Naive thymus-derived CD4-positive, alpha-beta T cell (primary cell): ENCODE data around the gene OCA2. TPM values are rescaled to one million over a fixed set of nuclear protein-coding genes. Genes with fewer than 3 reads are reported as not detected.
A peak's percentile ranks its signal among the peaks of the same experiment; 100 is the strongest.

Source experiments
- ATAC-seq: fragments of 150-1000 bp; cut with Tn5 transposase; 2 replicates; pipeline ENCODE4 v1.10.0; 2021; ENCODE audit warnings: mild to moderate bottlenecking, moderate library complexity
- CTCF ChIA-PET: fragments of 350-600 bp; sonication (Branson Sonifier 250); formaldehyde crosslinking; loops from one replicate; lab custom pipeline; 2021; ENCODE audit warnings: antibody characterized with exemption; lab: Charles Lee
- POLR2A ChIA-PET: fragments of 350-600 bp; sonication (Branson Sonifier 250); formaldehyde crosslinking; loops from one replicate; lab custom pipeline; 2021; ENCODE audit warnings: antibody characterized with exemption, inconsistent platforms; lab: Charles Lee
- DNase-seq, 9 donors: peaks; one replicate each; pipeline versions ENCODE4 v3.0.0 to v3.0.0-alpha.2; 2020 to 2022; ENCODE audit warnings: mixed read lengths in 1 of 9
- H3K27ac ChIP-seq: one replicate; pipeline ENCODE4 v1.7.0; 2013; ENCODE audit warnings: mild to moderate bottlenecking, low read depth, low read length, moderate library complexity
- H3K27me3 ChIP-seq, 2 donors: one replicate each; pipeline ENCODE4 v1.7.0; 2013; ENCODE audit warnings: low read length in 2 of 2, mild to moderate bottlenecking in 2 of 2, moderate library complexity in 2 of 2; ENCODE audit not compliant: control insufficient read depth in 2 of 2, insufficient read depth in 2 of 2
- H3K36me3 ChIP-seq, 3 experiments: 1 replicate in 2 of 3; 2 replicates in 1 of 3; pipeline ENCODE4 v1.7.0; 2013; ENCODE audit warnings: low read length in 3 of 3, mild to moderate bottlenecking in 3 of 3, moderate library complexity in 1 of 3; ENCODE audit not compliant: insufficient read depth in 3 of 3, control insufficient read depth in 2 of 3
- H3K4me1 ChIP-seq, 2 donors: one replicate each; pipeline ENCODE4 v1.7.0; 2013; ENCODE audit warnings: low read length in 2 of 2, mild to moderate bottlenecking in 2 of 2, moderate library complexity in 1 of 2; ENCODE audit not compliant: control insufficient read depth in 2 of 2, insufficient read depth in 2 of 2
- H3K4me3 ChIP-seq: 2 replicates; pipeline ENCODE4 v1.7.0; 2013; ENCODE audit warnings: mild to moderate bottlenecking, low read length
- H3K9me3 ChIP-seq, 3 experiments: 1 replicate in 2 of 3; 2 replicates in 1 of 3; pipeline ENCODE4 v1.7.0; 2013; ENCODE audit warnings: low read length in 3 of 3; ENCODE audit not compliant: control insufficient read depth in 2 of 3
- H3K27ac Mint-ChIP-seq, 9 donors: one replicate each; pipeline ENCODE4 v1.8.0; 2020 to 2022; ENCODE audit warnings: mixed read lengths in 9 of 9, mild to moderate bottlenecking in 8 of 9, moderate library complexity in 5 of 9, inconsistent platforms in 2 of 9
- H3K27me3 Mint-ChIP-seq, 5 donors: one replicate each; pipeline ENCODE4 v1.8.0; 2021 to 2022; ENCODE audit warnings: mixed read lengths in 5 of 5, mild to moderate bottlenecking in 1 of 5
- H3K36me3 Mint-ChIP-seq, 5 donors: one replicate each; pipeline ENCODE4 v1.8.0; 2020 to 2022; ENCODE audit warnings: mixed read lengths in 5 of 5, mild to moderate bottlenecking in 3 of 5, inconsistent platforms in 1 of 5
- H3K4me1 Mint-ChIP-seq, 7 donors: one replicate each; pipeline ENCODE4 v1.8.0; 2020 to 2022; ENCODE audit warnings: mixed read lengths in 7 of 7, mild to moderate bottlenecking in 3 of 7, inconsistent platforms in 1 of 7
- H3K4me3 Mint-ChIP-seq, 10 donors: one replicate each; pipeline ENCODE4 v1.8.0; 2020 to 2022; ENCODE audit warnings: mild to moderate bottlenecking in 10 of 10, mixed read lengths in 10 of 10, moderate library complexity in 6 of 10, inconsistent platforms in 2 of 10
- H3K9me3 Mint-ChIP-seq, 11 donors: one replicate each; pipeline ENCODE4 v1.8.0; 2020 to 2022; ENCODE audit warnings: mixed read lengths in 11 of 11, mild to moderate bottlenecking in 4 of 11, inconsistent platforms in 1 of 11, moderate library complexity in 1 of 11
- intact Hi-C, 2 donors: fragments of 100-400 bp; cut with micrococcal nuclease; formaldehyde crosslinking; loops; one replicate each; pipeline ENCODE4 v1.15.1; 2023
- polyA plus RNA-seq, 2 donors: library from polyadenylated mRNA; unstranded; fragments of 300-500 nt; fragmentation: Illumina TruSeq; gene quantifications; one replicate each; pipeline ENCODE4 v1.2.3, GENCODE V29; 2021
- total RNA-seq, 6 experiments: library from RNA in 5 of 6; stranded (reverse) in 5 of 6; gene quantifications; 1 replicate in 5 of 6; 2 replicates in 1 of 6; pipeline ENCODE4 v1.2.3 and lab custom pipeline; 2021 to 2026

OCA2 gene
- total and polyA plus RNA-seq, 7 experiments from 2014 or later: not detected

DNA sequence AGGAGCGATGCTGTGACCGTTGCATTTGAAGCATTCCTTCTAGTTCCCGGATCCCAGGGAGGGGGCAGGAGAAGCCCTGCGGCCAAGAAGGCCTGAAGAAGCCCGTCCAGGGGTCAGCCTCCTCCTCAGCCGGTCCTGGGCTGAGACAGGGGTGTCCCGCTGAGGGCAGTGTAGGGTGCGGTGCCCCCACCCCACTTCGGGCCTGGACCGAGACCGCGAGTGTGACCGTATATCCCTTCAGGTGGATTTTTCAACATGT lies 2.8 kb downstream of the OCA2 start:
- Histone ChIP-seq H3K4me1 (peaks cover 16 to 31% of the 10 kb centered on the region in 2 donors), H3K4me3 (peak overlapping the region; percentile 71), H3K27ac (no peak overlapping the region), H3K27me3 (peaks cover 4 to 40% of the 10 kb centered on the region in 2 donors), H3K9me3 (no peaks in the 10 kb centered on the region), H3K36me3 (no peaks in the 10 kb centered on the region)
- CTCF ChIA-PET: interaction anchor here (0.6 kb wide), 1 partner anchor 14 kb away, joined by 3 read pairs; no protein-coding TSS in a partner anchor
- H3K27me3 Mint-ChIP-seq: peaks cover 61 to 75% (median 68%) of the 10 kb centered on the region in 5 donors
- peaks cover 0 to 18% (median 3%) of the 10 kb centered on the region in 5 donors for H3K36me3 Mint-ChIP-seq
- H3K9me3 Mint-ChIP-seq: peaks cover 0 to 22% (median 6%) of the 10 kb centered on the region in 11 donors
- intact Hi-C loops: no loop called here
- POLR2A ChIA-PET: no interaction called here
- peak overlapping the region; percentile 82 to 95 (median 90) for H3K4me3 Mint-ChIP-seq
- no peak for ATAC-seq
- H3K4me1 Mint-ChIP-seq: peaks cover 17 to 54% (median 44%) of the 10 kb centered on the region in 7 donors
- no peak overlapping the region for H3K27ac Mint-ChIP-seq
- no peak for DNase-seq

DNA sequence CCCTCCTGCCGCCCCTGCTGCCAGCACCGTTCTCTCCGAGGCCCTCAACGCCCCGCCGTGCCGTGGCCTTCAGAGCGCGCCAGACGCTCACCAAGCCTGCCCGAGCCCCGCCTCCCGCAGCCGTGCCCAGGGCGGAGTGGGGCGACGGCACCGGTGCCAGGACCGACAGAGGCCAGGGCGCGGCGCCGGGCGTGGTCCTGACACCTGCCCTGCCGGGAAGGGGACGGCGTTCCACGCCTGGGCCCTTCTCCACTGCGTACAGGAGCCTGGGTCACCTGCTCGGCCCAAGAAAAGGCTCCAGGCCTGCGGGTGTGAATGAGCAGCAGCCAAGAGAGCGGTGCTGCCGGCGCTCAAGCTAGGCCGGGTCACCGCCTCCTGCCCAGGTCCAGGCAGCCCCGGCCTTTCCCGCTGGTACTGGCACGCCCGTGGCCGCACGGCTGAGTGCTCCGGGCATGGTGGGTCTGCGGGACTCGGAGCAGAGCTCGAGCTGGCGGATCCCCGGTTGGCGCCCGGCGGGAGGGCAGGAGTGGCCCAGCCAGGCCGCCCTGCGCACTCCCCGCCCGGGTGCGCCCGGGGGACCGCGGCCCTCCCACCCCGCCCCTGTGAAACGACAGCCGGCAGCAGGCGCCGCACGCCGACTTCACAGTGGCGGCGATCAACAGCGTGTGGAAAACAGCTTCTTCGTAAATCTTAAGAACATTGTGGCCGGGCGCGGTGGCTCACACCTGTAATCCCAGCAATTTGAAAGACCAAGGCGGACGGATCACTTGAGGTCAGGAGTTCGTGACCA lies 4.2 kb downstream of the OCA2 start:
- Histone ChIP-seq H3K36me3 (no peaks in the 10 kb centered on the region), H3K27me3 (peaks cover 4 to 32% of the 10 kb centered on the region in 2 donors), H3K4me1 (peaks cover 16 to 31% of the 10 kb centered on the region in 2 donors), H3K9me3 (peaks cover 0 to 4% (median 0%) of the 10 kb centered on the region in 3 experiments), H3K27ac (no peak overlapping the region), H3K4me3 (peak overlapping the region; percentile 71)
- Mint-ChIP-seq H3K9me3 (peaks cover 2 to 36% (median 20%) of the 10 kb centered on the region in 11 donors), H3K4me1 (peaks cover 17 to 49% (median 39%) of the 10 kb centered on the region in 7 donors), H3K4me3 (peak overlapping the region; percentile 82 to 95 (median 90)), H3K27me3 (peaks cover 66 to 76% (median 75%) of the 10 kb centered on the region in 5 donors), H3K27ac (no peak overlapping the region), H3K36me3 (peaks cover 0 to 20% (median 3%) of the 10 kb centered on the region in 5 donors)
- ChIA-PET POLR2A (no interaction called here), CTCF (interaction anchor here (0.5 kb wide), 1 partner anchor 22 kb away, joined by 3 read pairs; no protein-coding TSS in a partner anchor)
- intact Hi-C loops: no loop called here
- ATAC-seq: peak; percentile 8
- DNase-seq: peak in 3 of 9 donors; percentile 23 to 36 (median 26)

DNA sequence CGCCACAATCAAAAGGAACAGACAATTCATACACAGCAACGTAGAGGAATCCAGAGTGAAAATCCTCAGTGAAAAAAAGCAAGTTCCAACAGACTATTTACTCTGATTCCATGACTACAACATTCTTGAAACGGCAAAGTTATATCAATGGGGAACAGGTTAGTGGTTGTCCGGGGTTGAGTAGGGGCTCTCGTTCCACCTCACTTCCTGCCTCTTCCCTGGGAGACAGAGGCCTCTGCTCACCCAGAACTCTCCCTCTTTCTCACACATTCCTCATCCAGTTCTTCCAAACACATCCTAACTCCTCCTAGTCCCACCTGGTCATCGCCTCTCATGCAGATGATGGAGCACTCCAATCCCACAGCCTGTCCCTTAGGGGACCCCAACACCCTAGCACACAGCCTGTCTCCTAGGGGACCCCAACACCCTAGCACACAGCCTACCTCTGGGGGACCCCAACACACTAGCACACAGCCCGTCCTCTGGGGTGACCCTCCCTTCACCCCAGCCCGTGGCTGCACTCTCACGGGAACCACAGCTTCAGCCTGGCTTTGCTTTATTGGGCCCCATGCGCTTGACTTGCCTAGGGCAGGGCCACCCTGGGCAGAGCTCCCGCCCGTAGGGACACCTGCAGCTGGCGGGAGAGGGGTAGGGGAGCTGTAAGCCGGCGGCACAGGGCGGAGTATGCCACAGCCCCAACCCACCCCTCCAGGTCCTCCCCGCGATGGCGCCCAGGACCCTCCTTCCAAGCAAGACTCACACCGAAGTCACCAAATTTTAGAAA lies 5.2 kb downstream of the OCA2 start:
- Histone ChIP-seq H3K9me3 (peaks cover 0 to 4% (median 0%) of the 10 kb centered on the region in 3 experiments), H3K27me3 (peaks cover 4 to 30% of the 10 kb centered on the region in 2 donors), H3K4me1 (peaks cover 16 to 30% of the 10 kb centered on the region in 2 donors), H3K4me3 (no peak overlapping the region), H3K36me3 (no peaks in the 10 kb centered on the region), H3K27ac (no peak overlapping the region)
- CTCF ChIA-PET: no interaction called here
- peak overlapping the region in 1 of 9 donors; percentile 51 for H3K27ac Mint-ChIP-seq
- peaks cover 12 to 41% (median 31%) of the 10 kb centered on the region in 7 donors for H3K4me1 Mint-ChIP-seq
- no peak for DNase-seq
- no peak for ATAC-seq
- POLR2A ChIA-PET: no interaction called here
- peak overlapping the region in 9 of 10 donors; percentile 4 to 95 (median 49) for H3K4me3 Mint-ChIP-seq
- peaks cover 2 to 16% (median 4%) of the 10 kb centered on the region in 5 donors for H3K36me3 Mint-ChIP-seq
- intact Hi-C loops: no loop called here
- peaks cover 71 to 79% (median 76%) of the 10 kb centered on the region in 5 donors for H3K27me3 Mint-ChIP-seq
- peaks cover 6 to 46% (median 23%) of the 10 kb centered on the region in 11 donors for H3K9me3 Mint-ChIP-seq

DNA sequence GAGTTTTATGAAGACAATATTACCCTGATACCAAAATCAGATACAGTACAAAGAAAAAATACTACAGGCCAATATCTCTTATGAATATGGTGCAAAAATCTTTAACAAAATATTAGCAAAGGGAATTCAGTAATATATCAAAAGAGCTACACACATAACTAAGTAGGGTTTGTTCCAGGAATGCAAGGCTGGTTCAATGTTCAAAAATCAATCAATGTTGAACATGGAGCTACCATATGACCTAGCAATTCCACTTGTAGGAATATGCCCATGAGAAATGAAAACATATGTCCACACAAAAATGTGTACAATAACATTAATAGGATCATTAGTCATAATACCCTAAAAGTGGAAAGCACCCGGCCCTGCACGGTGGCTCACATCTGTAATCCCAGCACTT lies 7.8 kb downstream of the OCA2 start:
- CTCF ChIA-PET: no interaction called here

DNA sequence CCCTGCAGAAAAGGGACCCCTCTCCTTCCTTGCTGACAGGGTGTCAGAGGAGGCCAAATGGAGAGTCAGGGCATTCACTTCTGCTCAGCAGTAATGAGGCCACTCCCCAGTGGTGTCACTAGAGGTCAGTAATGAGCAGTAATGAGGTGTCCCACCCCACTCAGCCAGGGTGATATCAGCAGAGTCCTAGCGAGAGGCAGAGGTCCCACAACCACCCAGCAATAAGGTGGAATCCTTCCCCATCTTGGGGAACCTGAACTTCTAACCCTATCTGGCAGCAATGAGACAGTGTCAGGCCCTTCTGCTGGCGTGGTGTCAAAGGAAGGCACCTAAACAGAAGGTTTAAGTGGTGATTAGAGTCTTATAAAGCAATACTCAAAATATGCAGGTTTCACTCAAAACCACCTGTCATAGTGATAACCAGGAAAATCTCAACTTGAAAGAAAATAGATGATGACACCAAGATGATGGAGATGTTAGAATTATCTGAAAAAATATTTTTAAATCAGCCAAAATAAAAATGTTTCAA lies 12.9 kb downstream of the OCA2 start:
- H3K27ac Mint-ChIP-seq: peak overlapping the region in 1 of 9 donors; percentile 33
- H3K9me3 Mint-ChIP-seq: peaks cover 7 to 43% (median 26%) of the 10 kb centered on the region in 11 donors
- POLR2A ChIA-PET: no interaction called here
- Histone ChIP-seq H3K36me3 (no peaks in the 10 kb centered on the region), H3K4me1 (no peaks in the 10 kb centered on the region), H3K27ac (no peak overlapping the region), H3K27me3 (no peaks in the 10 kb centered on the region), H3K4me3 (no peak overlapping the region), H3K9me3 (peaks cover 0 to 4% (median 0%) of the 10 kb centered on the region in 3 experiments)
- intact Hi-C loops: loop anchor here in 1 of 2 donors (1.0 kb wide), 1 partner anchor 37 kb away; no protein-coding TSS in a partner anchor
- CTCF ChIA-PET: no interaction called here
- peak; percentile 97 for ATAC-seq
- H3K4me1 Mint-ChIP-seq: peaks cover 0 to 14% (median 0%) of the 10 kb centered on the region in 7 donors
- H3K4me3 Mint-ChIP-seq: peak overlapping the region in 1 of 10 donors; percentile 6
- H3K36me3 Mint-ChIP-seq: peaks cover 0 to 19% (median 7%) of the 10 kb centered on the region in 5 donors
- peaks cover 32 to 55% (median 47%) of the 10 kb centered on the region in 5 donors for H3K27me3 Mint-ChIP-seq
- DNase-seq: peak in 6 of 9 donors; percentile 27 to 58 (median 40)

More for the DNA sequence above, 7.8 kb downstream of the OCA2 start:
- Histone ChIP-seq H3K9me3 (peaks cover 0 to 4% (median 0%) of the 10 kb centered on the region in 3 experiments), H3K4me1 (peaks cover 13 to 18% of the 10 kb centered on the region in 2 donors), H3K4me3 (no peak overlapping the region), H3K27ac (no peak overlapping the region), H3K27me3 (peaks cover 2 to 16% of the 10 kb centered on the region in 2 donors), H3K36me3 (no peaks in the 10 kb centered on the region)
- H3K27me3 Mint-ChIP-seq: peaks cover 64 to 79% (median 72%) of the 10 kb centered on the region in 5 donors
- peaks cover 8 to 60% (median 32%) of the 10 kb centered on the region in 11 donors for H3K9me3 Mint-ChIP-seq
- ATAC-seq (no peak), DNase-seq (no peak)
- intact Hi-C loops: no loop called here
- no peak overlapping the region for H3K4me3 Mint-ChIP-seq
- peaks cover 2 to 23% (median 7%) of the 10 kb centered on the region in 5 donors for H3K36me3 Mint-ChIP-seq
- POLR2A ChIA-PET: no interaction called here
- peaks cover 0 to 34% (median 16%) of the 10 kb centered on the region in 7 donors for H3K4me1 Mint-ChIP-seq
- no peak overlapping the region for H3K27ac Mint-ChIP-seq
